Panc1 (cell line): ENCODE measurements around the gene NME4. TPM values are rescaled to one million over a fixed set of nuclear protein-coding genes. Genes with fewer than 3 reads are reported as not detected.

ENCODE experiments used
- ATAC-seq: fragments of 200-7000 bp; cut with Tn5 transposase; 2 replicates; pipeline ENCODE4 v1.9.1; 2020; ENCODE audit warnings: mild to moderate bottlenecking, moderate library complexity
- BruUV-seq: library from RNA; stranded (reverse); fragments of 400-500 nt; replicated peaks from 2 replicates; lab custom pipeline; 2021; lab: Mats Ljungman, UMichigan
- CTCF ChIA-PET: fragments of 300-600 bp; sonication (Branson Sonifier 250); formaldehyde crosslinking; loops from one replicate; lab custom pipeline; 2022; ENCODE audit warnings: antibody characterized with exemption; lab: Charles Lee
- POLR2A ChIA-PET: fragments of 300-600 bp; sonication (Branson Sonifier 250); formaldehyde crosslinking; loops from one replicate; lab custom pipeline; 2022; ENCODE audit warnings: antibody characterized with exemption; lab: Charles Lee
- DNase-seq: peaks from one replicate; pipeline ENCODE4 v3.0.0-alpha.2; 2010; ENCODE audit warnings: low read depth, low spot score
- H3K27ac ChIP-seq: 2 replicates; pipeline ENCODE4 v1.5.1; 2011; ENCODE audit warnings: mild to moderate bottlenecking, low read length, inconsistent platforms
- H3K27me3 ChIP-seq: fragments of 200-500 bp; sonication (Bioruptor generic); 2 replicates; pipeline ENCODE4 v1.6.0; 2014; ENCODE audit warnings: low read length, inconsistent platforms; ENCODE audit not compliant: control insufficient read depth, insufficient read depth
- H3K36me3 ChIP-seq: fragments of 200-500 bp; sonication (Bioruptor generic); 2 replicates; pipeline ENCODE4 v1.5.1; 2014; ENCODE audit warnings: inconsistent platforms, mild to moderate bottlenecking, low read length, moderate library complexity; ENCODE audit not compliant: control insufficient read depth, insufficient read depth
- H3K4me1 ChIP-seq: 2 replicates; pipeline ENCODE4 v1.5.1; 2011; ENCODE audit warnings: inconsistent platforms, mild to moderate bottlenecking, low read length, moderate library complexity; ENCODE audit not compliant: control insufficient read depth, insufficient read depth
- H3K4me3 ChIP-seq, 2 experiments: 2 replicates each; pipeline ENCODE4 v1.5.1; 2011 to 2012; ENCODE audit warnings: low read depth in 2 of 2, low read length in 2 of 2, mild to moderate bottlenecking in 2 of 2, inconsistent platforms in 1 of 2, moderate library complexity in 1 of 2
- H3K9me3 ChIP-seq: fragments of 200-500 bp; sonication (Bioruptor generic); 2 replicates; pipeline ENCODE4 v1.5.1; 2014; ENCODE audit warnings: low read depth, mild to moderate bottlenecking, inconsistent platforms, low read length, moderate library complexity; ENCODE audit not compliant: control insufficient read depth, insufficient read depth
- POLR2AphosphoS5 ChIP-seq: IDR thresholded peaks from 2 replicates; pipeline ENCODE4 v1.6.1; 2012; ENCODE audit warnings: mild to moderate bottlenecking, low read depth, low read length, moderate library complexity
- REST ChIP-seq, 2 experiments: IDR thresholded peaks; 2 replicates each; pipeline ENCODE4 v1.6.1; 2011 to 2012; ENCODE audit warnings: low read depth in 2 of 2, control low read depth in 1 of 2, low read length in 1 of 2, mild to moderate bottlenecking in 1 of 2, moderate library complexity in 1 of 2; ENCODE audit not compliant: insufficient read depth in 1 of 2
- SIN3A ChIP-seq: IDR thresholded peaks from 2 replicates; pipeline ENCODE4 v1.6.1; 2012; ENCODE audit warnings: low read depth, mild to moderate bottlenecking, low read length, moderate library complexity, borderline replicate concordance; ENCODE audit not compliant: insufficient read depth
- TCF7L2 ChIP-seq: IDR thresholded peaks from 2 replicates; pipeline ENCODE4 v1.6.1; 2011; ENCODE audit warnings: mild to moderate bottlenecking, low read depth, low read length, inconsistent platforms
- in situ Hi-C: cut with HindIII; loops from 2 replicates; pipeline ENCODE4 v1.10.0; 2016; ENCODE audit warnings: low sequenced_read_pairs, low pct_unique_long_range_greater_than_20kb
- intact Hi-C: fragments of 100-400 bp; cut with micrococcal nuclease; formaldehyde crosslinking; loops from one replicate; pipeline ENCODE4 v1.10.0; 2022; ENCODE audit not compliant: unreplicated experiment
- total RNA-seq: library from RNA; stranded (reverse); gene quantifications from one replicate; pipeline ENCODE4 v1.2.1, GENCODE V29; 2021; ENCODE audit not compliant: unreplicated experiment
- TF ChIP-seq, protein P1 (sequence below): fragments of 450-650 bp; IDR thresholded peaks from 2 replicates; pipeline ENCODE4 v1.5.1; 2017; ENCODE audit warnings: mild to moderate bottlenecking

Gene NME4
- total RNA-seq, 1 experiment from 2014 or later = 500 TPM

GRCh38 chr16:442976-443375 lies 46.0 kb downstream of the NME4 start:
- Histone ChIP-seq H3K4me3 (no peak overlapping the region), H3K27me3 (no peaks in the 10 kb centered on the region), H3K36me3 (no peaks in the 10 kb centered on the region), H3K9me3 (no peaks in the 10 kb centered on the region), H3K4me1 (no peaks in the 10 kb centered on the region), H3K27ac (no peak overlapping the region)
- in situ Hi-C loops (no loop called here), intact Hi-C loops (no loop called here)
- POLR2A ChIA-PET = no interaction called here
- ATAC-seq (no peak), DNase-seq (no peak)
- CTCF ChIA-PET = no interaction called here
- TF ChIP-seq SIN3A (no peak), TCF7L2 (no peak), POLR2AphosphoS5 (no peak), REST (IDR thresholded peaks at IDR 0.05; ENCODE audit: insufficient read depth in 1 of 2, low read depth in 2 of 2, low read length in 1 of 2) (no peak)
- TF ChIP-seq, protein P1, sequence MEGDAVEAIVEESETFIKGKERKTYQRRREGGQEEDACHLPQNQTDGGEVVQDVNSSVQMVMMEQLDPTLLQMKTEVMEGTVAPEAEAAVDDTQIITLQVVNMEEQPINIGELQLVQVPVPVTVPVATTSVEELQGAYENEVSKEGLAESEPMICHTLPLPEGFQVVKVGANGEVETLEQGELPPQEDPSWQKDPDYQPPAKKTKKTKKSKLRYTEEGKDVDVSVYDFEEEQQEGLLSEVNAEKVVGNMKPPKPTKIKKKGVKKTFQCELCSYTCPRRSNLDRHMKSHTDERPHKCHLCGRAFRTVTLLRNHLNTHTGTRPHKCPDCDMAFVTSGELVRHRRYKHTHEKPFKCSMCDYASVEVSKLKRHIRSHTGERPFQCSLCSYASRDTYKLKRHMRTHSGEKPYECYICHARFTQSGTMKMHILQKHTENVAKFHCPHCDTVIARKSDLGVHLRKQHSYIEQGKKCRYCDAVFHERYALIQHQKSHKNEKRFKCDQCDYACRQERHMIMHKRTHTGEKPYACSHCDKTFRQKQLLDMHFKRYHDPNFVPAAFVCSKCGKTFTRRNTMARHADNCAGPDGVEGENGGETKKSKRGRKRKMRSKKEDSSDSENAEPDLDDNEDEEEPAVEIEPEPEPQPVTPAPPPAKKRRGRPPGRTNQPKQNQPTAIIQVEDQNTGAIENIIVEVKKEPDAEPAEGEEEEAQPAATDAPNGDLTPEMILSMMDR = no peak
- BruUV-seq = no TSS peak

DNA sequence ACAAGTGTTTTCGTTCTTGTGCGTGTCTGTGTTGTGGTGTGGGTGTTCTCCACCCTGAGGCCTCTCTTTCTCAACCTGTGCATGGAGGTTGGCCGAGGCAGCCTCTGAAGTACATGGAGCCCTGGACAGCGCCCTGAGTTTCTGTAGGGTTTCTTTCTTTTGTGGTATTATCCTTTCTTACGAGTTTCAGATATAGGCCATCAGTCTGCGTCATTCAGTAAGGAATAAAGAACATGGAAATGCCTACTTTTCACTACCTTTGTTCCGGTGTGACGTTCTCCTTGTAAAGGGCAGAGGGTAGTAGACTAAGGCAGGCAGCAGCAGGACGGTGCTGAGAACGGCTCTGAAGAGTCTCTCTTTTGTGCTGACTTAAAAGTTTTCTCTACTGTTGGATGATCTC lies 47.0 kb downstream of the NME4 start:
- no peaks in the 10 kb centered on the region for H3K27me3 ChIP-seq
- no peak for TF ChIP-seq SIN3A
- no peak for TF ChIP-seq REST (IDR thresholded peaks at IDR 0.05; ENCODE audit: insufficient read depth in 1 of 2, low read depth in 2 of 2, low read length in 1 of 2)
- TF ChIP-seq TCF7L2 = no peak
- TF ChIP-seq, protein P1 = no peak
- no peak for TF ChIP-seq POLR2AphosphoS5
- POLR2A ChIA-PET = no interaction called here
- in situ Hi-C loops = no loop called here
- no peak for DNase-seq
- no peaks in the 10 kb centered on the region for H3K4me1 ChIP-seq
- H3K4me3 ChIP-seq = no peak overlapping the region
- CTCF ChIA-PET = no interaction called here
- no peaks in the 10 kb centered on the region for H3K36me3 ChIP-seq
- no peaks in the 10 kb centered on the region for H3K9me3 ChIP-seq
- ATAC-seq = no peak
- BruUV-seq = no TSS peak
- intact Hi-C loops = no loop called here
- no peak overlapping the region for H3K27ac ChIP-seq
